ENCODE data around the gene FBXW7.

DNA sequence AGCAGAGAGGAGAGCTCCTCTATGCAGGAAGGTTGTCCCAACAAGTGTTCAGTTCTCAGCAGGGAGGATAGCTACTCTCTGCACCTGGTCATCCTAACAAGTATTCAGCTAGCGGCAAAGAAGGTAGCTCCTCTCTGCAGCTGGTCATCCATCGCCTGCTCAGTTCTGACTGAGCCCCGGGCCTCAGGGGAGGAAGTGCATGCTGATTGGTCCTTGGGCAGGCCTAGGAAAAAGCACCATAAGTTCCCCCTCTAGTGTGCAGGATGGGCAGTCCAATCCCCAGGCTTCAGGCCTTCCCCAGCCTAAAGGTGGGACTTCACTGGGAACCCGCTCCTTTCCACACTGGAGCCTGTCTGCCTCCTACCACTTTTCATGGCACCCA, 4.4 kb upstream of the FBXW7 start:
- no peak for TF ChIP-seq MAX (CRISPR knock-in tag; IDR thresholded peaks at IDR 0.05)
- TF ChIP-seq TEAD4 (CRISPR knock-in tag; IDR thresholded peaks at IDR 0.05): no peak
- no peak for TF ChIP-seq ATF1 (CRISPR knock-in tag; IDR thresholded peaks at IDR 0.05)
- no peak for TF ChIP-seq E2F1 (CRISPR knock-in tag; IDR thresholded peaks at IDR 0.05)
- no peak for TF ChIP-seq FOXJ3 (CRISPR knock-in tag; IDR thresholded peaks at IDR 0.05; ENCODE audit: borderline replicate concordance)
- TF ChIP-seq FOXP1 (CRISPR knock-in tag; IDR thresholded peaks at IDR 0.05; ENCODE audit: borderline replicate concordance): no peak
- TF ChIP-seq ZNF396 (CRISPR knock-in tag; IDR thresholded peaks at IDR 0.05; ENCODE audit: borderline replicate concordance): no peak
- no peak for TF ChIP-seq SMAD3 (CRISPR knock-in tag; IDR thresholded peaks at IDR 0.05; ENCODE audit: borderline replicate concordance)
- TF ChIP-seq, protein P1, sequence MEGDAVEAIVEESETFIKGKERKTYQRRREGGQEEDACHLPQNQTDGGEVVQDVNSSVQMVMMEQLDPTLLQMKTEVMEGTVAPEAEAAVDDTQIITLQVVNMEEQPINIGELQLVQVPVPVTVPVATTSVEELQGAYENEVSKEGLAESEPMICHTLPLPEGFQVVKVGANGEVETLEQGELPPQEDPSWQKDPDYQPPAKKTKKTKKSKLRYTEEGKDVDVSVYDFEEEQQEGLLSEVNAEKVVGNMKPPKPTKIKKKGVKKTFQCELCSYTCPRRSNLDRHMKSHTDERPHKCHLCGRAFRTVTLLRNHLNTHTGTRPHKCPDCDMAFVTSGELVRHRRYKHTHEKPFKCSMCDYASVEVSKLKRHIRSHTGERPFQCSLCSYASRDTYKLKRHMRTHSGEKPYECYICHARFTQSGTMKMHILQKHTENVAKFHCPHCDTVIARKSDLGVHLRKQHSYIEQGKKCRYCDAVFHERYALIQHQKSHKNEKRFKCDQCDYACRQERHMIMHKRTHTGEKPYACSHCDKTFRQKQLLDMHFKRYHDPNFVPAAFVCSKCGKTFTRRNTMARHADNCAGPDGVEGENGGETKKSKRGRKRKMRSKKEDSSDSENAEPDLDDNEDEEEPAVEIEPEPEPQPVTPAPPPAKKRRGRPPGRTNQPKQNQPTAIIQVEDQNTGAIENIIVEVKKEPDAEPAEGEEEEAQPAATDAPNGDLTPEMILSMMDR (IDR thresholded peaks at IDR 0.05): no peak
- no peak for TF ChIP-seq SP1 (CRISPR knock-in tag; conservative IDR thresholded peaks at IDR 0.05)
- no peak for TF ChIP-seq NFYB (CRISPR knock-in tag; conservative IDR thresholded peaks at IDR 0.05; ENCODE audit: low read depth)
- no peak for TF ChIP-seq E2F4 (CRISPR knock-in tag; IDR thresholded peaks at IDR 0.05; ENCODE audit: borderline replicate concordance, low read depth)

Data from WTC11 (cell line).